ENCODE data around the gene PTX4. TPM values are rescaled to one million over a fixed set of nuclear protein-coding genes. Genes with fewer than 3 reads are reported as not detected.
"Not testable (repeated sequence)": the region's sequence is repeated elsewhere in the genome, so short reads cannot be mapped to it uniquely, and the experiment has no call there.

PTX4 gene
- total RNA-seq, 1 donor from 2014 or later, result not detected

- Histone ChIP-seq H3K36me3 (no peaks in the 10 kb centered on the region), H3K9me3 (no peaks in the 10 kb centered on the region), H3K27ac (no peak overlapping the region), H3K27me3 (ENCODE audit: low read depth) (no peaks in the 10 kb centered on the region), H3K4me1 (no peaks in the 10 kb centered on the region), H3K4me3 (no peak overlapping the region)
- DNase-seq, result no peak
- no peak for TF ChIP-seq CTCF (IDR thresholded peaks at IDR 0.05)
- ATAC-seq, result no peak
- intact Hi-C loops (cut with DNase I), result no loop called here
Measured at GRCh38 chr16:1481906-1482835, 6.6 kb downstream of the PTX4 start.

DNA sequence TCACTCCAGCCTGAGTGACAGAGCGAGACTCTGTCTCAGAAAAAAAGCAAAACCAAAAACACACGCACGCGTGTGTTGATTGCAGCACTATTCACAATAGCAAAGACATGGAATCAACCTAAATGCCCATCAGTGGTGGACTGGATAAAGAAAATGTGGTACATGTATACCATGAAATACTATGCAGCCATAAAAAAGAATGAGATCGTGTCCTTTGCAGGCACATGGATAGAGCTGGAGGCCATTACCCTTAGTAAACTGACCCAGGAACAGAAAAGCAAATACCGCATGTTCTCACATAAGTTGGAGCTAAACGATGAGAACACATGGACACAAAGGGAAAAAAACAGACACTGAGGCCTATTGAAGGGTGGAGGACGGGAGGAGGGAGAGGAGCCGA lies 9.8 kb downstream of the PTX4 start:
- H3K27ac ChIP-seq; H3K9me3 ChIP-seq; ATAC-seq; H3K36me3 ChIP-seq; H3K27me3 ChIP-seq (ENCODE audit: low read depth); H3K4me1 ChIP-seq; intact Hi-C loops (cut with DNase I); H3K4me3 ChIP-seq; DNase-seq: not testable (repeated sequence)

DNA sequence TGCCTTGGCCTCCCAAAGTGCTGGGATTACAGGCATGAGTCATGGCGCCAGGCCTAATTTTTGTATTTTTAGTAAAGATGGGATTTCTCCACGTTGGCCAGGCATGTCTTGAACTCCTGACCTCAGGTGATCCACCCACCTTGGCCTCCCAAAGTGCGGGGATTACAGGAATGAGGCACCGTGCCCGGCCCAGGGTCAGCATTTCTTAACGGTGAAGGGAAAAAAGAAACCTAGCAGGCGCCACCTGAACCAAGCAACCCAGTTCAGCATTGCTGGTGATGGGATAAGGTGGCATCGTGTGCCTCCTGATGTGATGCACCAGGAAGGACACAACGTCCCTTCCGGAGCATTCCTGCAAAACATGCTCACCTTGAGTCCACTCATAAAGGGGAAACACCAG lies 11.7 kb downstream of the PTX4 start:
- no peak for TF ChIP-seq CTCF (IDR thresholded peaks at IDR 0.05)
- no peak overlapping the region for H3K4me3 ChIP-seq
- no peaks in the 10 kb centered on the region for H3K9me3 ChIP-seq
- no peaks in the 10 kb centered on the region for H3K27me3 ChIP-seq (ENCODE audit: low read depth)
- no peak overlapping the region for H3K27ac ChIP-seq
- intact Hi-C loops (cut with DNase I), result no loop called here
- no peak for ATAC-seq
- no peak for DNase-seq
- no peaks in the 10 kb centered on the region for H3K36me3 ChIP-seq
- peaks cover 22% of the 10 kb centered on the region for H3K4me1 ChIP-seq

DNA sequence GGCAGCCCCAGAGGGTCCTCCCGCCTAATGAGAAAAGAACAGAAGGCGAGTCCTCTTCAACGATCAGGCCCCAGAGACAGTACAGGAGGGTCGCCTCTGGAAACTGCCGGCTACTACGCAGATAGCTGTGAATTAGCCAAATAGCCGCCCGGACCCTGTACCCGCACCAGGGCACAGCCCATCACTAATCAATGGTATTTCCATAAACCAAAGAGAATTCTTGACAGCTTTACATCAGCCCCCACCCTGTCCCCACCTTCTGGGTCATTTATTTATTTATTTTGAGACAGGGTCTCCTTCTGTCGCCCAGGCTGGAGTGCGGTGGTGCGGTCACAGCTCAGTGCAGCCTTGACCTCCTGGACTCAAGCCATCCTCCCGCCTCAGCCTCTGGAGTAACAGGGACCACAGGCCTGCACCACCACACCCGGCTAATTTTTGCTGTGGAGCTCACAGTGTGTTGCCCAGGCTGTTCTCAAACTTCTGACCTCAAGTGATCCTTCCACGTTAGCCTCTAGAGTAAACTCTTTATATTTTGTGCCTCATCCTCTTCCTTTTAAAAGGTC lies 13.1 kb downstream of the PTX4 start:
- H3K27me3 ChIP-seq (ENCODE audit: low read depth), result no peaks in the 10 kb centered on the region
- peak overlapping the region; percentile 97 for H3K27ac ChIP-seq
- intact Hi-C loops (cut with DNase I), result no loop called here
- ATAC-seq (no peak), DNase-seq (peak; percentile 39)
- no peak for TF ChIP-seq CTCF (IDR thresholded peaks at IDR 0.05)
- H3K9me3 ChIP-seq, result no peaks in the 10 kb centered on the region
- peaks cover 35% of the 10 kb centered on the region for H3K4me1 ChIP-seq
- peak overlapping the region; percentile 90 for H3K4me3 ChIP-seq
- no peaks in the 10 kb centered on the region for H3K36me3 ChIP-seq

GRCh38 chr16:1474796-1475551 lies 13.8 kb downstream of the PTX4 start, which contains the start of gene CLCN7:
Gene CLCN7 (minus strand): TSS chr16:1475028. CDS start chr16:1474974, 54 bp downstream.
- DNase-seq (peak; percentile 95), ATAC-seq (peak; percentile 93 to 97)
- Histone ChIP-seq H3K4me1 (peaks cover 42% of the 10 kb centered on the region), H3K9me3 (no peaks in the 10 kb centered on the region), H3K27me3 (ENCODE audit: low read depth) (no peaks in the 10 kb centered on the region), H3K4me3 (peak within 1 kb of the TSS; percentile 90), H3K36me3 (no peaks in the 10 kb centered on the region), H3K27ac (peak within 1 kb of the TSS; percentile 97)
- TF ChIP-seq CTCF (IDR thresholded peaks at IDR 0.05), result no peak
- intact Hi-C loops (cut with DNase I), result no loop called here

Data from lower lobe of right lung (tissue), 2 donors.